GM12892 (cell line): ENCODE data around the gene IL9R.
"Not testable (repeated sequence)": the region's sequence is repeated elsewhere in the genome, so short reads cannot be mapped to it uniquely, and the experiment has no call there.

Experiments
- POLR2A ChIP-seq: IDR thresholded peaks from 2 replicates; pipeline ENCODE4 v1.6.1; 2011; ENCODE audit warnings: low read depth, low read length, control low read depth
- POLR2AphosphoS5 ChIP-seq: IDR thresholded peaks from 2 replicates; pipeline ENCODE4 v1.6.1; 2011; ENCODE audit warnings: low read depth, low read length, control low read depth

- not testable (repeated sequence) for TF ChIP-seq POLR2A, POLR2AphosphoS5
These were observed 10.9 kb downstream of the IL9R start for GRCh38 chrX:156008379-156008778.
